K562 (cell line): ENCODE results near the gene FGF12.

Source experiments
- BDP1 ChIP-seq: IDR thresholded peaks from 3 replicates; pipeline ENCODE4 v1.6.1; 2011; ENCODE audit not compliant: insufficient read length, insufficient read depth
- HDAC2 ChIP-seq: fragments of 450-650 bp; IDR thresholded peaks from 2 replicates; pipeline ENCODE4 v1.6.1; 2016; ENCODE audit warnings: mild to moderate bottlenecking
- RCOR1 ChIP-seq, 2 experiments: IDR thresholded peaks; 2 replicates each; pipeline ENCODE4 v1.6.1; 2012; ENCODE audit warnings: low read depth in 2 of 2, low read length in 2 of 2, borderline replicate concordance in 1 of 2, improper control_type of control experiment in 1 of 2

- TF ChIP-seq RCOR1 (IDR thresholded peaks at IDR 0.05; ENCODE audit: borderline replicate concordance in 1 of 2, low read depth in 2 of 2, low read length in 2 of 2) (no peak), HDAC2 (no peak), BDP1 (no peak)
Measured at GRCh38 chr3:192543163-192543562, 184.2 kb downstream of the FGF12 start.
